Measurements from ENCODE around the gene SWAP70.
A peak's percentile ranks its signal among the peaks of the same experiment; 100 is the strongest.
"Not testable (repeated sequence)": the region's sequence is repeated elsewhere in the genome, so short reads cannot be mapped to it uniquely, and the experiment has no call there.

The SWAP70 gene

GRCh38 chr11:9688716-9689511, 25.0 kb downstream of the SWAP70 start:
- H3K27ac ChIP-seq = peak overlapping the region; percentile 77
- DNase-seq (ENCODE audit: low read depth, low spot score) = peak; percentile 33

- no peak for DNase-seq (ENCODE audit: low read depth, low spot score)
- H3K27ac ChIP-seq = peak overlapping the region; percentile 77
These were observed 25.8 kb downstream of the SWAP70 start for GRCh38 chr11:9689721-9690120.

GRCh38 chr11:9691865-9692264, 28.0 kb downstream of the SWAP70 start:
- peak overlapping the region; percentile 77 for H3K27ac ChIP-seq
- DNase-seq (ENCODE audit: low read depth, low spot score) = peak; percentile 16

GRCh38 chr11:9692691-9693090, 28.8 kb downstream of the SWAP70 start:
- H3K27ac ChIP-seq = peak overlapping the region; percentile 77
- DNase-seq (ENCODE audit: low read depth, low spot score) = no peak

- H3K27ac ChIP-seq = peak overlapping the region; percentile 77
- no peak for DNase-seq (ENCODE audit: low read depth, low spot score)
These were observed 30.1 kb downstream of the SWAP70 start for GRCh38 chr11:9693801-9694553.

- not testable (repeated sequence) for DNase-seq (ENCODE audit: low read depth, low spot score); H3K27ac ChIP-seq
These were observed 31.4 kb downstream of the SWAP70 start for GRCh38 chr11:9695228-9695627.

- DNase-seq (ENCODE audit: low read depth, low spot score) = no peak
- H3K27ac ChIP-seq = no peak overlapping the region
These were observed 33.9 kb downstream of the SWAP70 start for GRCh38 chr11:9697766-9698165.

GRCh38 chr11:9700105-9700801, 36.4 kb downstream of the SWAP70 start:
- no peak for DNase-seq (ENCODE audit: low read depth, low spot score)

GRCh38 chr11:9701799-9702198, 37.9 kb downstream of the SWAP70 start:
- DNase-seq (ENCODE audit: low read depth, low spot score) = no peak
- peak overlapping the region; percentile 2 for H3K27ac ChIP-seq

More at GRCh38 chr11:9700105-9700801, 36.4 kb downstream of the SWAP70 start:
- no peak overlapping the region for H3K27ac ChIP-seq

- no peak for DNase-seq (ENCODE audit: low read depth, low spot score)
- no peak overlapping the region for H3K27ac ChIP-seq
These were observed 39.4 kb downstream of the SWAP70 start for GRCh38 chr11:9703280-9703679.

GRCh38 chr11:9704037-9704436, 40.2 kb downstream of the SWAP70 start:
- DNase-seq (ENCODE audit: low read depth, low spot score) = no peak
- H3K27ac ChIP-seq = no peak overlapping the region

GRCh38 chr11:9704620-9705019, 40.7 kb downstream of the SWAP70 start:
- DNase-seq (ENCODE audit: low read depth, low spot score) = no peak
- H3K27ac ChIP-seq = no peak overlapping the region

- not testable (repeated sequence) for H3K27ac ChIP-seq; DNase-seq (ENCODE audit: low read depth, low spot score)
These were observed 41.5 kb downstream of the SWAP70 start for GRCh38 chr11:9705361-9705760.

- DNase-seq (ENCODE audit: low read depth, low spot score) = no peak
- no peak overlapping the region for H3K27ac ChIP-seq
These were observed 44.7 kb downstream of the SWAP70 start for GRCh38 chr11:9708544-9708943.

- no peak for DNase-seq (ENCODE audit: low read depth, low spot score)
- no peak overlapping the region for H3K27ac ChIP-seq
These were observed 46.3 kb downstream of the SWAP70 start for GRCh38 chr11:9710223-9710622.

GRCh38 chr11:9710852-9711251, 47.0 kb downstream of the SWAP70 start:
- H3K27ac ChIP-seq = no peak overlapping the region
- DNase-seq (ENCODE audit: low read depth, low spot score) = no peak

- no peak overlapping the region for H3K27ac ChIP-seq
These were observed 47.8 kb downstream of the SWAP70 start for GRCh38 chr11:9711454-9712307.

GRCh38 chr11:9714272-9714940, 50.5 kb downstream of the SWAP70 start:
- H3K27ac ChIP-seq = no peak overlapping the region
- DNase-seq (ENCODE audit: low read depth, low spot score) = no peak

More at GRCh38 chr11:9711454-9712307, 47.8 kb downstream of the SWAP70 start:
- DNase-seq (ENCODE audit: low read depth, low spot score) = no peak

- DNase-seq (ENCODE audit: low read depth, low spot score) = no peak
- H3K27ac ChIP-seq = peak overlapping the region; percentile 28
These were observed 52.6 kb downstream of the SWAP70 start for GRCh38 chr11:9716275-9717039.
